Ascending aorta (tissue), 2 donors: Measurements from ENCODE around the gene TMEM253. TPM values are rescaled to one million over a fixed set of nuclear protein-coding genes. Genes with fewer than 3 reads are reported as not detected.
A peak's percentile ranks its signal among the peaks of the same experiment; 100 is the strongest.

Source experiments
- DNase-seq, 2 donors: peaks; one replicate each; pipeline ENCODE4 v3.0.0-alpha.2; 2019; ENCODE audit warnings: low spot score in 2 of 2
- H3K27ac ChIP-seq, 2 donors: fragments of 200-600 bp; sonication (generic); one replicate each; pipeline ENCODE4 v1.5.1; 2016 to 2017; ENCODE audit warnings: mild to moderate bottlenecking in 1 of 2
- H3K27me3 ChIP-seq: fragments of 200-600 bp; sonication (generic); one replicate; pipeline ENCODE4 v1.5.1; 2017
- H3K36me3 ChIP-seq, 2 donors: fragments of 200-600 bp; sonication (generic); one replicate each; pipeline ENCODE4 v1.5.1; 2016
- H3K4me1 ChIP-seq, 2 donors: fragments of 200-600 bp; sonication (generic); one replicate each; pipeline ENCODE4 v1.5.1; 2016 to 2017; ENCODE audit warnings: mild to moderate bottlenecking in 1 of 2
- H3K4me3 ChIP-seq, 2 donors: fragments of 200-600 bp; sonication (generic); one replicate each; pipeline ENCODE4 v1.5.1; 2016 to 2017; ENCODE audit warnings: mild to moderate bottlenecking in 1 of 2
- H3K9me3 ChIP-seq, 2 donors: fragments of 200-600 bp; sonication (generic); one replicate each; pipeline ENCODE4 v1.5.1; 2016
- intact Hi-C: fragments of 100-400 bp; cut with DNase I; formaldehyde crosslinking; loops from one replicate; pipeline ENCODE4 v1.15.1; 2023
- total RNA-seq: library from RNA; depleted of rRNA; stranded (reverse); fragments of >200 nt; gene quantifications from one replicate; pipeline ENCODE4 v1.1.0, GENCODE V29; 2016
- TF ChIP-seq, protein P1 (sequence below), 3 experiments: fragments of 200-600 bp in 2 of 3; fragments of 450-650 bp in 1 of 3; sonication (generic) in 2 of 3; IDR thresholded peaks; one replicate each; pipeline ENCODE4 v1.5.1; 2016 to 2019; ENCODE audit warnings: antibody characterized with exemption in 3 of 3, mild to moderate bottlenecking in 1 of 3, moderate library complexity in 1 of 3

The TMEM253 gene
- total RNA-seq, 1 donor from 2014 or later: not detected

DNA sequence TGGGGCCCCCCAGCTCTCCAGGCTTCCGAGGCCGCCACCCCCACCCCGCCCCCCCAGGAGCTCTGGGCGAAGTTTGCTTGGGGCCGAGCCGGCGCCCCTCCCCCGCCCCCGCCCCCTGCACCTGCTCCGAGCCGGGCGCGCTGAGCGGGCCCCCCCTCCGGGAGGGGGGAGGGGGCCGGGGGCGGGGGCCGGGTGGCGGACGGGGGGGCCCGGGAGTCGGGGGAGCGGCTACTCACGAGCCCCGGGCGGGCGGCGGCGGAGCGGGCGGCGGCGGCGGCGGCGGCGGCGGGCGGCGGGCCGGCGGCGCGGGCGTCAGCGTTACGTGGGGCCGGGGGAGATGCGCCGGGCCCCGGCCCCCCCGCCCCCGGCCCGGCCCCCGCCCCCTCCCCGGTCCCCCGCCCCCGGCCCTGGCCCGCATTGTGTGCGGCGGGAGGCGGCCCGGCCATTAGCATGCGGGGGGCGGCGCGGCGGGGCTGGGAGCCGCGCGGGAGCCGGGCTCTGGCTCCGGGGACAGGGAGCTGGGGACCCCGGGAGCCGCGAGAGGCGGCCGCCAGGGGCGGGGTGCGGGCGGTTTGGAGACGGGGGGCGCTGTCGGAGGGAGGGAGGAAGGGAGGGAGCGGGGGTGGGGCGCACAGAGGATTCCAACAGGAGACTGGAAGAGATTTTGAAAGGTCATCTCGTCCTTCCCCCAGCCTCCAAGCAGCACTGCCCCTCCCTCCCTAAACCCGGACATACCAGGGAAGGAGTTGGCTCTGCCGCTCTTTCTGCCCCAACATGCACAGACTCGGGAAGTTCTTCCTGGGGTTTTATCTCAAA, 2.6 kb upstream of the TMEM253 start, which contains the start of gene ZNF219:
TSS of gene ZNF219 (minus strand) at position 580 of the 816 bp plus-strand sequence. CDS start 5,064 bp downstream, outside the sequence.
- DNase-seq: peak in 1 of 2 donors; percentile 82
- H3K27ac ChIP-seq: peak within 1 kb of the TSS; percentile 92 to 96
- H3K4me3 ChIP-seq: peak within 1 kb of the TSS; percentile 80 to 94
- intact Hi-C loops: loop anchor here (5.0 to 10.0 kb wide), 2 partner anchors 483 to 756 kb away; partner anchors contain the start of gene PARP2
- no peaks in the 10 kb centered on the region for H3K9me3 ChIP-seq
- peaks cover 3 to 10% of the 10 kb centered on the region in 2 donors for H3K4me1 ChIP-seq
- no peaks in the 10 kb centered on the region for H3K27me3 ChIP-seq
- no peaks in the 10 kb centered on the region for H3K36me3 ChIP-seq
- TF ChIP-seq, protein P1, sequence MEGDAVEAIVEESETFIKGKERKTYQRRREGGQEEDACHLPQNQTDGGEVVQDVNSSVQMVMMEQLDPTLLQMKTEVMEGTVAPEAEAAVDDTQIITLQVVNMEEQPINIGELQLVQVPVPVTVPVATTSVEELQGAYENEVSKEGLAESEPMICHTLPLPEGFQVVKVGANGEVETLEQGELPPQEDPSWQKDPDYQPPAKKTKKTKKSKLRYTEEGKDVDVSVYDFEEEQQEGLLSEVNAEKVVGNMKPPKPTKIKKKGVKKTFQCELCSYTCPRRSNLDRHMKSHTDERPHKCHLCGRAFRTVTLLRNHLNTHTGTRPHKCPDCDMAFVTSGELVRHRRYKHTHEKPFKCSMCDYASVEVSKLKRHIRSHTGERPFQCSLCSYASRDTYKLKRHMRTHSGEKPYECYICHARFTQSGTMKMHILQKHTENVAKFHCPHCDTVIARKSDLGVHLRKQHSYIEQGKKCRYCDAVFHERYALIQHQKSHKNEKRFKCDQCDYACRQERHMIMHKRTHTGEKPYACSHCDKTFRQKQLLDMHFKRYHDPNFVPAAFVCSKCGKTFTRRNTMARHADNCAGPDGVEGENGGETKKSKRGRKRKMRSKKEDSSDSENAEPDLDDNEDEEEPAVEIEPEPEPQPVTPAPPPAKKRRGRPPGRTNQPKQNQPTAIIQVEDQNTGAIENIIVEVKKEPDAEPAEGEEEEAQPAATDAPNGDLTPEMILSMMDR (IDR thresholded peaks at IDR 0.05): no peak

DNA sequence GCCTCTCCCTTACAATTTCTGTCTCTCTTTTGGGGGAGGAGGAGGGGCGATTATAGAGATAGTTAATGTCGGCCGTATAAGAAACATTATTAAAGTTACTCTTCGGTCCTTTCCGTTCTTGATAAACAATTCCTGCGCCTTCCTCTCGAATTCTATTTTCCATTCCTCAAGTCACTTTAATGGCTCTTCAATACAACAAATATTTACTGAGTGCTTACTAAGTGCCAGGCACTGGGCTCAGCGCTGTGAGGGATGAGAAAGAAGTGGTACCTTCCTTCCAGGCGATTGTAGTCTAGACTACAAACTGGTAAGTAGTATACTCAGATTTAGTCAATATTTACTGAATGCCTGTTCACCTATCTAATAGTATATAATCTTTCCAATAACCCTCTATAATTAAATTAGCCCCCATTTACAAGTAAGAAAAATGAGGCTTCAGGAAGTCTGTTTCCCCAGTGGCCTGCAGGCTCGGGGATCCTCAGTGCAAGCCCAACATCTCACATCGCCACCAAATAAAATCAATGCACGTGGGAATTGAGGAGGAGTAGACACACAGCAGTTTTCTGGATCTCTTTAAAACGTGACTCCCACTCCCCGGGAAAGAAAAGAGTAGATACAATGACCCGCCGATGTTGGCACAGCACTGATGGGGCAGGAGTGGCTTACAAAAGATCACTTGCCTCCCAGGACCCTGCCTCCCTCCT, 1.8 kb upstream of the TMEM253 start:
- intact Hi-C loops: loop anchor here (5.0 to 10.0 kb wide), 2 partner anchors 484 to 757 kb away; partner anchors contain the start of gene PARP2

DNA sequence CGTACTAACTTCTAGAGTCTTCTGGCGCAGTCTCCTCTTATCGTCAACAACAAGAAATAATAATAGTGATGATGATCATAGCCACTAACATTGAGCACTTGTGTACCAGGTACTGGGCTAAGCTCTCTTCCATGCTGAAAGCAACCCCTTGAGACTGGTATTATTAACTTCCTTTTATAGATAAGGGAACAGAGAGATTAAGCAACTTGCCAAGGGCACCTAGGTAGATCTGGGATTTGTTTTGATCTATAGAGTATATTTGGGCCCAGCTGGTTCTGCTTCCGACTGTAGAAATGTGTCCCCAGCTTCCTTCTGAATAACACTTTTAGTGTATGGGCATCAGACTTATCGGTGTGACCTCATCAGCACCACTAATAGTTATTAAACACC, 1.3 kb upstream of the TMEM253 start:
- intact Hi-C loops: loop anchor here (5.0 to 10.0 kb wide), 2 partner anchors 485 to 757 kb away; partner anchors contain the start of gene PARP2
- peaks cover 3 to 11% of the 10 kb centered on the region in 2 donors for H3K4me1 ChIP-seq
- DNase-seq: peak in 1 of 2 donors; percentile 7
- peak overlapping the region; percentile 80 to 94 for H3K4me3 ChIP-seq
- H3K9me3 ChIP-seq: no peaks in the 10 kb centered on the region
- peak overlapping the region; percentile 92 to 96 for H3K27ac ChIP-seq
- TF ChIP-seq, protein P1 (IDR thresholded peaks at IDR 0.05): no peak
- H3K36me3 ChIP-seq: no peaks in the 10 kb centered on the region
- no peaks in the 10 kb centered on the region for H3K27me3 ChIP-seq

More for the DNA sequence above, 1.8 kb upstream of the TMEM253 start:
- H3K27ac ChIP-seq: peak overlapping the region; percentile 92 to 96
- H3K27me3 ChIP-seq: no peaks in the 10 kb centered on the region
- no peaks in the 10 kb centered on the region for H3K36me3 ChIP-seq
- peak in 1 of 2 donors; percentile 41 for DNase-seq
- TF ChIP-seq, protein P1 (IDR thresholded peaks at IDR 0.05): no peak
- no peaks in the 10 kb centered on the region for H3K9me3 ChIP-seq
- H3K4me3 ChIP-seq: peak overlapping the region; percentile 80 to 94
- H3K4me1 ChIP-seq: peaks cover 3 to 10% of the 10 kb centered on the region in 2 donors

DNA sequence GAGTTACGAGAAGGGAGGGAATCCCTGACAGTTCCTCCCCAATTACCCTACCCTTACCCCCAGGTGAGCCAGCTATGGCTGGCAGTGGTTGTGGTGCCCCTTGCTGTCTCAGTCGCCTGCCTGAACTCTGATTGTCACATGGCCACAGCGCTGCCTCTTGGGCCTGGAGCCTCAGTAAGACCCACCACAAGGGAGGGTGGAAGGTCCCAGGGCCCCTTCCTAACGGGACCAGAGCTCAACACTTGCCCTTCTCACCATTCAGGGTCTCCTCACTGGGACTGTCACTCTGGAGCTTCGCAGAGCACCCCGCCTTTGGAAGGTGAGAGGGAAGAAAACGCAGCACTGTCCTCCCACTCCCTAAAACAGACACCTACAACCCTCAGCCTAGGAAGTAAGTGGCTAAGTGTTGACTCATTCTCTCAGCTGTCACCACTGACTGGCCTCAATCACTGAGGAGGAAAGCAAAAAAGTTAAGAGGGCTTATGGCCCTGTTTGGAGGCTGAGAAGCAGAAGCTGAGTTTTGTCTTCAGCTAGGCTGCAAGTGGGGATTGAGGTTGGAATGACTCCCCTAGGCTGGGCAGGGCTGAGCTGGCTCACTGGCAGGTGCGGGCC, 1.0 kb downstream of the TMEM253 start:
- H3K27me3 ChIP-seq: no peaks in the 10 kb centered on the region
- H3K9me3 ChIP-seq: no peaks in the 10 kb centered on the region
- intact Hi-C loops: loop anchor here (5.0 to 10.0 kb wide), 2 partner anchors 283 to 420 kb away; partner anchors contain the start of genes RNASE4 and SUPT16H
- peaks cover 3 to 22% of the 10 kb centered on the region in 2 donors for H3K4me1 ChIP-seq
- TF ChIP-seq, protein P1 (IDR thresholded peaks at IDR 0.05): no peak
- no peaks in the 10 kb centered on the region for H3K36me3 ChIP-seq
- H3K27ac ChIP-seq: no peak overlapping the region
- no peak overlapping the region for H3K4me3 ChIP-seq
- DNase-seq: peak in 1 of 2 donors; percentile 58
